ENCODE results near the gene LMO1. TPM values are rescaled to one million over a fixed set of nuclear protein-coding genes. Genes with fewer than 3 reads are reported as not detected.

The LMO1 gene
- total and polyA plus RNA-seq, 2 of the 13 experiments (the other 11 are each of a cell fraction or from before 2014, with no cell fraction given) = not detected

DNA sequence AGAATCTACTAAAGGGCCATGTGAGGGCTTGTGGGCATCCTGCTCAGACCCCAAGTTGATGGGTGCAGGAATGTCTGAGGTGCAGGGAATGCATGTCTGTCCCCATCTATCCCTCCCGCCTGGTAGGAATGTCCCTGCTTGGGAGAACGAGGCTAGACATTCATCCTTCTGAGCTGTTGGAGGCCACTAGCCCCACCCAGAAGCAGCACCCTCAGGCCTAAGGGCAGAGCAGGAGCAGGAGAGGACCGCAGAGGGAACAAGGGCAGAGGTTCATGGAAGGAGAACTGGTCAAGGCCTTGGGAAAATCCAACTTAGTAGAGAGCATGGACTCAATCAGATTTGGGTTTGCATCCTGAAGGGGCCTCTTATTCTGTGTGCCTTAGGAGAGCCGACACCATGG, 22.1 kb upstream of the LMO1 start (continued):
- TF ChIP-seq ATRX (CRISPR knock-in tag; IDR thresholded peaks at IDR 0.05; ENCODE audit: borderline replicate concordance) = no peak
- no peak for TF ChIP-seq ZFP90 (CRISPR knock-in tag; IDR thresholded peaks at IDR 0.05; ENCODE audit: borderline replicate concordance)
- TF ChIP-seq HDAC1 (CRISPR knock-in tag; IDR thresholded peaks at IDR 0.05) = no peak
- no peak for TF ChIP-seq MED8 (CRISPR knock-in tag; IDR thresholded peaks at IDR 0.05; ENCODE audit: insufficient replicate concordance)
- TF ChIP-seq ZNF431 (CRISPR knock-in tag; IDR thresholded peaks at IDR 0.05; ENCODE audit: borderline replicate concordance, low read depth) = no peak
- no peak for TF ChIP-seq TEAD3 (CRISPR knock-in tag; optimal IDR thresholded peaks at IDR 0.05; ENCODE audit: borderline replicate concordance)

DNA sequence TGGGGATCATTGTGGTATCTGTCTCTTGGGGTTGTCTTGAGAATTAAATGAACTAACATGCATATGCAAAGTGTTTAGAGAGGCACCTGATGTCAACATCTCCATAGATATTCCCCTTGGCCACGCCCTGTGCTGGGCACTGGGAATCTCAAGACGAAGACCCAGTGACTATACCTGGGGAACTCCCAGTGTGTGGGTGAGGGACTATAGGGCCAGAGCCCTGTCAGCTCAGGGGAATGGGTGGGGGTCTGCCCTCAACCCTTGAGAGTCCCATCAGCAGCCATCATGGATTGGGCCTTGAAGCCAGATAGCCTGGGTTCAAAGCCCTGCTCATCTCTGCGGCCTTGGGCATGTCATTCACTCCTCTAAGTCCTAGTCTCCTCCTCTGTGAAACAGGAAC, 21.6 kb upstream of the LMO1 start:
- no peaks in the 10 kb centered on the region for H3K4me1 ChIP-seq (ENCODE audit: insufficient read depth, low read length)
- intact Hi-C loops (cut with micrococcal nuclease; ENCODE audit: unreplicated experiment) (no loop called here), in situ Hi-C loops (cut with HindIII; ENCODE audit: extremely low pct_ligation_motif_present, low pct_unique_long_range_greater_than_20kb) (no loop called here)
- ChIA-PET CTCF (ENCODE audit: low intra/inter-chr PET ratio, low total read pairs) (no interaction called here), POLR2A (no interaction called here)
- H3K4me3 ChIP-seq (replicated peaks in 1 of 3; ENCODE audit: insufficient read depth in 1 of 3, low read depth in 2 of 3, low read length in 3 of 3) = no peak overlapping the region
- BruUV-seq (replicated peaks) = no TSS peak
- no peak overlapping the region for H3K27ac ChIP-seq (ENCODE audit: extremely low read length, insufficient read depth, low read length)
- no peaks in the 10 kb centered on the region for H3K79me2 ChIP-seq (ENCODE audit: insufficient read depth, low read length)
- ATAC-seq = no peak
- H3K9me3 ChIP-seq (ENCODE audit: low read length) = no peaks in the 10 kb centered on the region
- no peak overlapping the region for H2AFZ ChIP-seq (ENCODE audit: low read length)
- WGBS (ENCODE audit: low lambda C conversion rate) = 0% methylated on average over 1 of the region's 3 CpGs
- no peak overlapping the region for H3K4me2 ChIP-seq (ENCODE audit: low read depth, low read length)
- peaks cover 6 to 8% of the 10 kb centered on the region in 2 experiments; a peak in 3 of 5 replicates for H3K27me3 ChIP-seq (ENCODE audit: control insufficient read depth in 1 of 2, insufficient read depth in 2 of 2, low read length in 2 of 2)
- no peak for DNase-seq (ENCODE audit: low spot score)
- no peak overlapping the region for H3K9ac ChIP-seq (ENCODE audit: insufficient read depth, low read depth, low read length)
- no peaks in the 10 kb centered on the region for H4K20me1 ChIP-seq (ENCODE audit: insufficient read depth, low read length)
- H3K36me3 ChIP-seq (replicated peaks in 1 of 2; ENCODE audit: control insufficient read depth in 1 of 2, insufficient read depth in 2 of 2, low read length in 2 of 2) = no peaks in the 10 kb centered on the region
- FAIRE-seq = no peak
- no peak for TF ChIP-seq RCOR2 (CRISPR knock-in tag; IDR thresholded peaks at IDR 0.05)
- no peak for TF ChIP-seq SPEN (CRISPR knock-in tag; IDR thresholded peaks at IDR 0.05; ENCODE audit: low read depth)
- no peak for TF ChIP-seq ZSCAN9 (CRISPR knock-in tag; IDR thresholded peaks at IDR 0.05; ENCODE audit: borderline replicate concordance)
- TF ChIP-seq, protein P1, sequence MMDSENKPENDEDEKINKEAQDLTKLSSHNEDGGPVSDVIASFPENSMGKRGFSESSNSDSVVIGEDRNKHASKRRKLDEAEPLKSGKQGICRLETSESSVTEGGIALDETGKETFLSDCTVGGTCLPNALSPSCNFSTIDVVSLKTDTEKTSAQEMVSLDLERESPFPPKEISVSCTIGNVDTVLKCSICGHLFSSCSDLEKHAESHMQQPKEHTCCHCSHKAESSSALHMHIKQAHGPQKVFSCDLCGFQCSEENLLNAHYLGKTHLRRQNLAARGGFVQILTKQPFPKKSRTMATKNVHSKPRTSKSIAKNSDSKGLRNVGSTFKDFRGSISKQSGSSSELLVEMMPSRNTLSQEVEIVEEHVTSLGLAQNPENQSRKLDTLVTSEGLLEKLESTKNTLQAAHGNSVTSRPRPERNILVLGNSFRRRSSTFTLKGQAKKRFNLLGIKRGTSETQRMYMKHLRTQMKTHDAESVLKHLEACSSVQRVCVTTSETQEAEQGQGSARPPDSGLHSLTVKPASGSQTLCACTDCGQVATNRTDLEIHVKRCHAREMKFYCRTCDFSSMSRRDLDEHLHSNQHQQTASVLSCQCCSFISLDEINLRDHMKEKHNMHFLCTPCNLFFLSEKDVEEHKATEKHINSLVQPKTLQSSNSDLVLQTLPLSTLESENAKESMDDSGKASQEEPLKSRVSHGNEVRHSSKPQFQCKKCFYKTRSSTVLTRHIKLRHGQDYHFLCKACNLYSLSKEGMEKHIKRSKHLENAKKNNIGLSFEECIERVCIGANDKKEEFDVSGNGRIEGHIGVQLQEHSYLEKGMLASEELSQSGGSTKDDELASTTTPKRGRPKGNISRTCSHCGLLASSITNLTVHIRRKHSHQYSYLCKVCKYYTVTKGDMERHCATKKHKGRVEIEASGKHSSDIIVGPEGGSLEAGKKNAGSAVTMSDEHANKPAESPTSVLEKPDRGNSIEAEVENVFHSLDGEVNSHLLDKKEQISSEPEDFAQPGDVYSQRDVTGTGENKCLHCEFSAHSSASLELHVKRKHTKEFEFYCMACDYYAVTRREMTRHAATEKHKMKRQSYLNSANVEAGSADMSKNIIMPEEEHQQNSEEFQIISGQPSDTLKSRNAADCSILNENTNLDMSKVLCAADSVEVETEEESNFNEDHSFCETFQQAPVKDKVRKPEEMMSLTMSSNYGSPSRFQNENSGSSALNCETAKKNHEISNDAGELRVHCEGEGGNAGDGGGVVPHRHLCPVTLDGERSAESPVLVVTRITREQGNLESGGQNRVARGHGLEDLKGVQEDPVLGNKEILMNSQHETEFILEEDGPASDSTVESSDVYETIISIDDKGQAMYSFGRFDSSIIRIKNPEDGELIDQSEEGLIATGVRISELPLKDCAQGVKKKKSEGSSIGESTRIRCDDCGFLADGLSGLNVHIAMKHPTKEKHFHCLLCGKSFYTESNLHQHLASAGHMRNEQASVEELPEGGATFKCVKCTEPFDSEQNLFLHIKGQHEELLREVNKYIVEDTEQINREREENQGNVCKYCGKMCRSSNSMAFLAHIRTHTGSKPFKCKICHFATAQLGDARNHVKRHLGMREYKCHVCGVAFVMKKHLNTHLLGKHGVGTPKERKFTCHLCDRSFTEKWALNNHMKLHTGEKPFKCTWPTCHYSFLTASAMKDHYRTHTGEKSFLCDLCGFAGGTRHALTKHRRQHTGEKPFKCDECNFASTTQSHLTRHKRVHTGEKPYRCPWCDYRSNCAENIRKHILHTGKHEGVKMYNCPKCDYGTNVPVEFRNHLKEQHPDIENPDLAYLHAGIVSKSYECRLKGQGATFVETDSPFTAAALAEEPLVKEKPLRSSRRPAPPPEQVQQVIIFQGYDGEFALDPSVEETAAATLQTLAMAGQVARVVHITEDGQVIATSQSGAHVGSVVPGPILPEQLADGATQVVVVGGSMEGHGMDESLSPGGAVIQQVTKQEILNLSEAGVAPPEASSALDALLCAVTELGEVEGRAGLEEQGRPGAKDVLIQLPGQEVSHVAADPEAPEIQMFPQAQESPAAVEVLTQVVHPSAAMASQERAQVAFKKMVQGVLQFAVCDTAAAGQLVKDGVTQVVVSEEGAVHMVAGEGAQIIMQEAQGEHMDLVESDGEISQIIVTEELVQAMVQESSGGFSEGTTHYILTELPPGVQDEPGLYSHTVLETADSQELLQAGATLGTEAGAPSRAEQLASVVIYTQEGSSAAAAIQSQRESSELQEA (CRISPR knock-in tag; IDR thresholded peaks at IDR 0.05; ENCODE audit: not compliant biosample characterization) = no peak
- TF ChIP-seq, protein P2, sequence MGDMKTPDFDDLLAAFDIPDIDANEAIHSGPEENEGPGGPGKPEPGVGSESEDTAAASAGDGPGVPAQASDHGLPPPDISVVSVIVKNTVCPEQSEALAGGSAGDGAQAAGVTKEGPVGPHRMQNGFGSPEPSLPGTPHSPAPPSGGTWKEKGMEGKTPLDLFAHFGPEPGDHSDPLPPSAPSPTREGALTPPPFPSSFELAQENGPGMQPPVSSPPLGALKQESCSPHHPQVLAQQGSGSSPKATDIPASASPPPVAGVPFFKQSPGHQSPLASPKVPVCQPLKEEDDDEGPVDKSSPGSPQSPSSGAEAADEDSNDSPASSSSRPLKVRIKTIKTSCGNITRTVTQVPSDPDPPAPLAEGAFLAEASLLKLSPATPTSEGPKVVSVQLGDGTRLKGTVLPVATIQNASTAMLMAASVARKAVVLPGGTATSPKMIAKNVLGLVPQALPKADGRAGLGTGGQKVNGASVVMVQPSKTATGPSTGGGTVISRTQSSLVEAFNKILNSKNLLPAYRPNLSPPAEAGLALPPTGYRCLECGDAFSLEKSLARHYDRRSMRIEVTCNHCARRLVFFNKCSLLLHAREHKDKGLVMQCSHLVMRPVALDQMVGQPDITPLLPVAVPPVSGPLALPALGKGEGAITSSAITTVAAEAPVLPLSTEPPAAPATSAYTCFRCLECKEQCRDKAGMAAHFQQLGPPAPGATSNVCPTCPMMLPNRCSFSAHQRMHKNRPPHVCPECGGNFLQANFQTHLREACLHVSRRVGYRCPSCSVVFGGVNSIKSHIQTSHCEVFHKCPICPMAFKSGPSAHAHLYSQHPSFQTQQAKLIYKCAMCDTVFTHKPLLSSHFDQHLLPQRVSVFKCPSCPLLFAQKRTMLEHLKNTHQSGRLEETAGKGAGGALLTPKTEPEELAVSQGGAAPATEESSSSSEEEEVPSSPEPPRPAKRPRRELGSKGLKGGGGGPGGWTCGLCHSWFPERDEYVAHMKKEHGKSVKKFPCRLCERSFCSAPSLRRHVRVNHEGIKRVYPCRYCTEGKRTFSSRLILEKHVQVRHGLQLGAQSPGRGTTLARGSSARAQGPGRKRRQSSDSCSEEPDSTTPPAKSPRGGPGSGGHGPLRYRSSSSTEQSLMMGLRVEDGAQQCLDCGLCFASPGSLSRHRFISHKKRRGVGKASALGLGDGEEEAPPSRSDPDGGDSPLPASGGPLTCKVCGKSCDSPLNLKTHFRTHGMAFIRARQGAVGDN (CRISPR knock-in tag; IDR thresholded peaks at IDR 0.05) = no peak
- no peak for TF ChIP-seq POLR2AphosphoS5 (IDR thresholded peaks at IDR 0.05; ENCODE audit: low read depth, low read length)

Data from HepG2 (cell line).